Upper lobe of right lung (tissue), 1 donor: ENCODE data around the gene TRIM25. TPM values are rescaled to one million over a fixed set of nuclear protein-coding genes. Genes with fewer than 3 reads are reported as not detected.

ENCODE experiments used
- ATAC-seq: fragments of 200-7000 bp; cut with Tn5 transposase; one replicate; pipeline ENCODE4 v1.9.1; 2020; ENCODE audit warnings: mild to moderate bottlenecking, moderate library complexity
- DNase-seq: peaks from one replicate; pipeline ENCODE4 v3.0.0-alpha.2; 2020
- H3K27ac ChIP-seq: fragments of 200-600 bp; one replicate; pipeline ENCODE4 v1.8.0; 2022
- H3K27me3 ChIP-seq: fragments of 200-600 bp; one replicate; pipeline ENCODE4 v1.8.0; 2022; ENCODE audit warnings: mild to moderate bottlenecking
- H3K36me3 ChIP-seq: fragments of 200-600 bp; one replicate; pipeline ENCODE4 v1.8.0; 2022
- H3K4me1 ChIP-seq: fragments of 200-600 bp; one replicate; pipeline ENCODE4 v1.8.0; 2022
- H3K4me3 ChIP-seq: fragments of 200-600 bp; one replicate; pipeline ENCODE4 v1.8.0; 2022; ENCODE audit warnings: mild to moderate bottlenecking
- H3K9me3 ChIP-seq: fragments of 200-600 bp; one replicate; pipeline ENCODE4 v1.8.0; 2022
- CTCF ChIP-seq: fragments of 200-600 bp; IDR thresholded peaks from one replicate; pipeline ENCODE4 v1.8.0; 2022; ENCODE audit warnings: antibody characterized with exemption
- intact Hi-C: fragments of 100-400 bp; cut with DNase I; formaldehyde crosslinking; loops from one replicate; pipeline ENCODE4 v1.11.0; 2022
- total RNA-seq: library from RNA; stranded (reverse); fragmentation: NEBNext Ultra II Directional; extraction: Animal tissue kit (Norgen Biotek cat#: 25700); gene quantifications from one replicate; pipeline ENCODE4 v1.2.1, GENCODE V29; 2021
- donor health status: DM: no; HTN: yes; CAD: no; lungs with severe emphysema.

Gene TRIM25
- total RNA-seq, 1 donor from 2014 or later, result 89.3 TPM

- Histone ChIP-seq H3K36me3 (peaks cover 28% of the 10 kb centered on the region), H3K4me3 (no peak overlapping the region), H3K9me3 (no peaks in the 10 kb centered on the region), H3K27ac (no peak overlapping the region), H3K27me3 (no peaks in the 10 kb centered on the region), H3K4me1 (no peaks in the 10 kb centered on the region)
- no peak for ATAC-seq
- TF ChIP-seq CTCF, result no peak
- intact Hi-C loops, result no loop called here
- DNase-seq, result no peak
Measured at GRCh38 chr17:56861899-56862298, 52.0 kb downstream of the TRIM25 start.

DNA sequence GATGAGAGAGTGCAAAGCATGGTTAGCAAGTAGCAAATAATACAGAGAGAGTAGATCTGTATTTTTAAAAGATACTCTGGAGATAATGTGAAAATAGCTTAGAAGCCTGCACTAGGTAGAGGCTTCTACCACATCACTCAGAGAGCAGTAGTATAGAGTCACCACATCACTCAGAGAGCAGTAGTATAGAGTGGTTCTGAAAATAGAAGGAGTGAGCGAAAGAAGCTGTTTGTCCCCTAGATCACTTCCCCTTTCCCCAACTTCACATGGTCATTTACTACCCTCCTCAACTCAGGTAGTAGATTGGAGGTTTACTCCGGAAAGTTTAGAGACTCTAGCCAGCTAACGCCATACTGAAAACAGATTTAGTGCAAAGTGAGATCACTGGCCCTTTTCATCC lies 62.8 kb downstream of the TRIM25 start:
- H3K27ac ChIP-seq, result no peak overlapping the region
- DNase-seq (no peak), ATAC-seq (no peak)
- H3K27me3 ChIP-seq, result no peaks in the 10 kb centered on the region
- no peaks in the 10 kb centered on the region for H3K4me1 ChIP-seq
- intact Hi-C loops, result no loop called here
- no peak for TF ChIP-seq CTCF
- H3K4me3 ChIP-seq, result no peak overlapping the region
- H3K36me3 ChIP-seq, result peaks cover 6% of the 10 kb centered on the region
- H3K9me3 ChIP-seq, result no peaks in the 10 kb centered on the region

DNA sequence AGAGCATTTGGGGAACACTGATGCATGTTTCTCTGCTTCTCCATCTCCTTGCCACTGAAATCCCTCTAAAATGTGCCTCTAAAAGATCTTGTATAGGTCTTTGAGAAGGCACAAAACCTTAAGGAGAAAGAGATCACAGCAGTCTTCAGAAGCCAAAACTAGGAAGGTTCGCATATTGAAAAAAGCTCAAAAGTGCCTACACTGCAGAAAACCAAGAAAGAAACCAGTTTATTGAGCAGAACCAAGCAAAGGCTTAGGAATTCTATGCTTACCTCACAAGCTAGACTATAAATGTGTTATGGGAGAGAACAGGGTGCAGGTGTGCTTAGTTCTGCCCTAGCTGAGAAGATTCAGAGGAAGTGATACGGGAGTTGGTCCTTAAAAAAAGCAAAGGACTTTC lies 63.3 kb downstream of the TRIM25 start:
- no peak for TF ChIP-seq CTCF
- DNase-seq, result no peak

DNA sequence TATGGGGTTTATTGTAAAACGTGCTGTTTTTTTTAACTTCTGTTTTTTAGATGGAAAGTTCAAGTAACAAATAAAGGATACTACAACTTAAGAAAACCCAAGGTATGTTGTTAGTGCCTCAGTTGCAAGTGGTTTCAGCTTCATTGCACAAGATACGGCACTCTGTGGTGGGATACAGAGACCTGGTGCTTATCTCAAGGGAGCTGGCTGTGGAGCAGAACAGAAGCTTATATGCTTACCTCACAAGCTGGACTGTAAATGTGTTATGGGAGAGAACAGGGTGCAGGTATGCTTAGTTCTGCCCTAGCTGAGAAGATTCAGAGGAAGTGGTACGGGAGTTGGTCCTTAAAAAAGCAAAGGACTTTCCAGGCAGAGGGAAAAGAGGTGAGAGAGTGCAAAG lies 64.7 kb downstream of the TRIM25 start:
- DNase-seq (no peak), ATAC-seq (no peak)
- H3K4me1 ChIP-seq, result no peaks in the 10 kb centered on the region
- peaks cover 6% of the 10 kb centered on the region for H3K36me3 ChIP-seq
- intact Hi-C loops, result no loop called here
- H3K9me3 ChIP-seq, result no peaks in the 10 kb centered on the region
- no peak overlapping the region for H3K4me3 ChIP-seq
- TF ChIP-seq CTCF, result no peak
- H3K27me3 ChIP-seq, result no peaks in the 10 kb centered on the region
- H3K27ac ChIP-seq, result no peak overlapping the region

More for the DNA sequence above, 63.3 kb downstream of the TRIM25 start:
- Histone ChIP-seq H3K4me1 (no peaks in the 10 kb centered on the region), H3K9me3 (no peaks in the 10 kb centered on the region), H3K27me3 (no peaks in the 10 kb centered on the region), H3K4me3 (no peak overlapping the region), H3K27ac (no peak overlapping the region), H3K36me3 (peaks cover 6% of the 10 kb centered on the region)
- intact Hi-C loops, result no loop called here
- ATAC-seq, result no peak

- Histone ChIP-seq H3K9me3 (no peaks in the 10 kb centered on the region), H3K27ac (no peak overlapping the region), H3K36me3 (peaks cover 6% of the 10 kb centered on the region), H3K27me3 (no peaks in the 10 kb centered on the region), H3K4me3 (no peak overlapping the region), H3K4me1 (peaks cover 6% of the 10 kb centered on the region)
- intact Hi-C loops, result no loop called here
- ATAC-seq, result no peak
- no peak for DNase-seq
- TF ChIP-seq CTCF, result no peak
Measured at GRCh38 chr17:56847106-56847505, 66.7 kb downstream of the TRIM25 start.

DNA sequence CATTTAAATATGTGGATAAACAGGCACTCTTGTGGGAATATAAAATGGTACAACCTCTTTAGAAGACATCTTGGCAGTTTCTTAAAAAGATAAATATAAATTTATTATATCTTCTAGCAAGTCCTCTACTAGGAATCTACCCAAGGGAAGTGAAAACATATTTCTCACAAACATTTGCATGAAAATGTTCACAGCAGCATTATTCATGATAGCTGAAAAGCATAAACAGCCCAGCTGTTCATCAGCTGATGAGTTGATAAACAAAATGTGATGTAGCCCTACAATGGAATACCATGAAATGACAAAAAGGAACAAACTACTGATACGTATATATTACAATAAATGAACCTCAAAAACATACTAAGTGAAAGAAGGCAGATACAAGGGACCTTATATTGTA lies 67.9 kb downstream of the TRIM25 start:
- H3K4me3 ChIP-seq, result no peak overlapping the region
- H3K4me1 ChIP-seq, result peaks cover 6% of the 10 kb centered on the region
- DNase-seq, result no peak
- no peaks in the 10 kb centered on the region for H3K9me3 ChIP-seq
- H3K27me3 ChIP-seq, result no peaks in the 10 kb centered on the region
- peaks cover 6% of the 10 kb centered on the region for H3K36me3 ChIP-seq
- no peak for ATAC-seq
- no peak overlapping the region for H3K27ac ChIP-seq
- no peak for TF ChIP-seq CTCF
- intact Hi-C loops, result no loop called here
